ENCODE results near the gene TRIP13. TPM values are rescaled to one million over a fixed set of nuclear protein-coding genes. Genes with fewer than 3 reads are reported as not detected.

Gene TRIP13
- total and polyA plus RNA-seq, 10 of the 15 experiments (the other 5 are each of a cell fraction or from before 2014, with no cell fraction given), result 15.1 to 64.9 (median 32.2) TPM

DNA sequence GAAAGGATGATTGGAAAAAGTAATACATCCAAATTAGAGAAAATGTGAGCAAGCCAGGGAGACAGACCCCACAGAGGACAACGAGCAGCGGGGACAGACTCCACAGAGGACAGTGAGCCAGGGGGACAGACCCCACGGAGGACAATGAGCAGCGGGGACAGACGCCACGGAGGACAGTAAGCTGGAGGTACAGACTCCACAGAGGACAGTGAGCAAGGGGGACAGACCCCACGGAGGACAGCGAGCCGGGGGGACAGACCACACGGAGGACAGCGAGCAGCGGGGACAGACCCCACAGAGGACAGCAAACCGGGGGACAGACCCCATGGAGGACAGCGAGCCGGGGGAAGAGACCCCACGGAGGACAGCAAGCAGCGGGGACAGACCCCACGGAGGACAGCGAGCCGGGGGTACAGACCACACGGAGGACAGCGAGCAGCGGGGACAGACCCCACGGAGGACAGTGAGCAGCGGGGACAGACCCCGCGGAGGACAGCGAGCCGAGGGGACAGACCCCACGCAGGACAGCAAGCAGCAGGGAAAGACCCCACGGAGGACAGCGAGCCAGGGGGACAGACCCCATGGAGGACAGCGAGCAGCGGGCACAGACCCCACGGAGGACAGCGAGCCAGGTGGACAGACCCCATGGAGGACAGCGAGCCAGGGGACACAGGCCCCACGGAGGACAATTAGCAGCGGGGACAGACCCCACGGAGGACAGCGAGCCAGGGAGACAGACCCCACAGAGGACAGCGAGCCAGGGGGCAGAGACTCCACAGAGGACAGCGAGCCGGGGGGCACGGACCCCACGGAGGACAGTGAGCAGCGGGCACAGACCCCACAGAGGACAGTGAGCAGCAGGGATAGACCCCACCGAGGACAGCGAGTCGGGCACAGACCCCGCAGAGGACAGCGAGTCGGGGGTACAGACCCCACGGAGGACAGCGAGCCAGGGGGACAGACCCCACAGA, 40.0 kb upstream of the TRIP13 start:
- H3K4me2 ChIP-seq (ENCODE audit: control insufficient read depth, insufficient read depth), result no peak overlapping the region
- no TSS peak for BruUV-seq (replicated peaks)
- no peak overlapping the region for H2AFZ ChIP-seq (ENCODE audit: control insufficient read depth, low read depth, low read length)
- intact Hi-C loops (cut with micrococcal nuclease; ENCODE audit: unreplicated experiment), result no loop called here
- H3K4me1 ChIP-seq (ENCODE audit: control insufficient read depth, insufficient read depth, low read length), result no peaks in the 10 kb centered on the region
- RAD21 ChIA-PET (ENCODE audit: unreplicated experiment), result no interaction called here
- 85% methylated on average over 49 of the region's 55 CpGs for WGBS (ENCODE audit: insufficient coverage, insufficient replicate concordance, low lambda C conversion rate, missing lambda C conversion rate)
- FAIRE-seq (no peak), DNase-seq (ENCODE audit: low read depth, low spot score) (no peak), ATAC-seq (no peak)
- no peak overlapping the region for H3K4me3 ChIP-seq
- CTCF ChIA-PET, result no interaction called here
- no peak overlapping the region for H3K9ac ChIP-seq (ENCODE audit: control insufficient read depth, insufficient read depth, low read length)
- H3K9me3 ChIP-seq (replicated peaks; ENCODE audit: control insufficient read depth, insufficient read depth, low read length), result no peaks in the 10 kb centered on the region
- POLR2A ChIA-PET, result no interaction called here
- SMC1A ChIA-PET (ENCODE audit: uncharacterized antibody, unreplicated experiment), result no interaction called here
- no peaks in the 10 kb centered on the region for H4K20me1 ChIP-seq (ENCODE audit: control insufficient read depth, insufficient read depth)
- H3K27me3 ChIP-seq (replicated peaks in 1 of 2; ENCODE audit: control insufficient read depth in 2 of 2, insufficient read depth in 2 of 2, low read length in 1 of 2), result no peaks in the 10 kb centered on the region
- in situ Hi-C loops (cut with MboI), result loop anchor here (5.0 kb wide), 1 partner anchor 100 kb away; no protein-coding TSS in a partner anchor
- no peaks in the 10 kb centered on the region for H3K79me2 ChIP-seq (ENCODE audit: control insufficient read depth, insufficient read depth, low read length)
- no peak overlapping the region for H3K27ac ChIP-seq (ENCODE audit: control insufficient read depth, insufficient read depth)
- no peaks in the 10 kb centered on the region for H3K36me3 ChIP-seq (ENCODE audit: control insufficient read depth in 2 of 2, insufficient read depth in 2 of 2, low read length in 1 of 2)
- TF ChIP-seq RELA (IDR thresholded peaks at IDR 0.05; ENCODE audit: borderline replicate concordance, partially characterized antibody) (no peak), ZNF274 (IDR thresholded peaks at IDR 0.05; ENCODE audit: insufficient read depth, insufficient read length) (no peak), YY1 (IDR thresholded peaks at IDR 0.05; ENCODE audit: low read depth, low read length) (no peak), BRCA1 (IDR thresholded peaks at IDR 0.05; ENCODE audit: low read depth, low read length) (no peak), STAT1 (conservative IDR thresholded peaks at IDR 0.05) (no peak), GATAD2B (conservative IDR thresholded peaks at IDR 0.05; ENCODE audit: low read depth) (no peak), IRF4 (IDR thresholded peaks at IDR 0.05; ENCODE audit: low read depth, low read length) (no peak), SMC3 (IDR thresholded peaks at IDR 0.05; ENCODE audit: borderline replicate concordance, low read length) (no peak), RUNX3 (IDR thresholded peaks at IDR 0.05; ENCODE audit: low read length) (no peak), E4F1 (IDR thresholded peaks at IDR 0.05; ENCODE audit: borderline replicate concordance, partially characterized antibody) (no peak), LARP7 (IDR thresholded peaks at IDR 0.05) (no peak), SPI1 (IDR thresholded peaks at IDR 0.05; ENCODE audit: borderline replicate concordance, insufficient read depth, low read depth, low read length) (no peak), HDAC2 (IDR thresholded peaks at IDR 0.05) (no peak), NKRF (conservative IDR thresholded peaks at IDR 0.05) (no peak)
- TF ChIP-seq, protein P1, sequence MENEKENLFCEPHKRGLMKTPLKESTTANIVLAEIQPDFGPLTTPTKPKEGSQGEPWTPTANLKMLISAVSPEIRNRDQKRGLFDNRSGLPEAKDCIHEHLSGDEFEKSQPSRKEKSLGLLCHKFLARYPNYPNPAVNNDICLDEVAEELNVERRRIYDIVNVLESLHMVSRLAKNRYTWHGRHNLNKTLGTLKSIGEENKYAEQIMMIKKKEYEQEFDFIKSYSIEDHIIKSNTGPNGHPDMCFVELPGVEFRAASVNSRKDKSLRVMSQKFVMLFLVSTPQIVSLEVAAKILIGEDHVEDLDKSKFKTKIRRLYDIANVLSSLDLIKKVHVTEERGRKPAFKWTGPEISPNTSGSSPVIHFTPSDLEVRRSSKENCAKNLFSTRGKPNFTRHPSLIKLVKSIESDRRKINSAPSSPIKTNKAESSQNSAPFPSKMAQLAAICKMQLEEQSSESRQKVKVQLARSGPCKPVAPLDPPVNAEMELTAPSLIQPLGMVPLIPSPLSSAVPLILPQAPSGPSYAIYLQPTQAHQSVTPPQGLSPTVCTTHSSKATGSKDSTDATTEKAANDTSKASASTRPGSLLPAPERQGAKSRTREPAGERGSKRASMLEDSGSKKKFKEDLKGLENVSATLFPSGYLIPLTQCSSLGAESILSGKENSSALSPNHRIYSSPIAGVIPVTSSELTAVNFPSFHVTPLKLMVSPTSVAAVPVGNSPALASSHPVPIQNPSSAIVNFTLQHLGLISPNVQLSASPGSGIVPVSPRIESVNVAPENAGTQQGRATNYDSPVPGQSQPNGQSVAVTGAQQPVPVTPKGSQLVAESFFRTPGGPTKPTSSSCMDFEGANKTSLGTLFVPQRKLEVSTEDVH (IDR thresholded peaks at IDR 0.05; ENCODE audit: low read depth, partially characterized antibody), result no peak

Data from GM12878 (cell line).